ENCODE results near the gene PRKAG1. TPM values are rescaled to one million over a fixed set of nuclear protein-coding genes. Genes with fewer than 3 reads are reported as not detected.
A peak's percentile ranks its signal among the peaks of the same experiment; 100 is the strongest.

The PRKAG1 gene
- polyA plus RNA-seq, 3 donors: 35.9 to 58.9 (median 50.1) TPM

DNA sequence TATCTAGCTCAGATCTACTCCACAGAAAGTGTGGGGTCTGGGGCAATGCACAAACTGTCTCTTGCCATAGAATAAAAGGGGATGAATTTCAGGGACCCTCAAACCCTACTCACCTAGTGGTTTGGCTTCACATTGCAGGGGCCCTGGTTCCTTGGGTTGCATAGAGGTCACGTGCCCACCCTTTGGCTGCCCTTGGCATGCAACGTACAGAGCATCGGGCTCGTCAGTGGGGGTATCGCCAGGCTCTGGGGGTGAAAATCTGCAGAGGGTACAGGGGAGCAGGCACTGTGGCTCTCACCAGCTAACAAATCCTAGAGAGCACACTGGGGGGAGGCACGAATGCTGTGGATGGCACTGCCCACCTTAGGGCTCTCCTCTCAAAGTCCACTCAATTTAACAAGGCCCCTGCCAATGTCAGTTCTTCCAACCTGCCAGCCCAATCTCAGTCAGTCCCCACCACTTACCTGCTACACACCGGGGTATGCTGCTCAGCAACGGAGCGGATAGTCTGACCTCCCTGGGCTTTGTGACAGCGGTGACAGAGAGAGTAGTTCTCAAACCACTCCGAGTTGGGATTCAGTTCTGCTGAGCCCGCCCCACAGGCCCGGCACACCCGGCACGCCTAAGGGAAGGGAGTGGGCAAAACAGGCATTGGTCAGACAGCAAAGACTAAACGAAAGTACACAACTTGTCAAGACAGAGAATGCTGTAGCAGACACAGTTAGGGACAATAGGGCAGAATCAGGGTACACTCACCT lies 34.1 kb upstream of the PRKAG1 start:
- H3K27ac ChIP-seq (ENCODE audit: low read depth in 1 of 2, low read length in 2 of 2): no peak overlapping the region
- DNase-seq: no peak
- intact Hi-C loops (cut with micrococcal nuclease): no loop called here
- H3K9me3 ChIP-seq (replicated peaks in 1 of 2; ENCODE audit: control insufficient read depth in 1 of 2, insufficient read depth in 1 of 2, low read length in 2 of 2): no peaks in the 10 kb centered on the region
- H3K4me3 ChIP-seq (replicated peaks in 1 of 3; ENCODE audit: low read depth in 2 of 3, low read length in 3 of 3): no peak overlapping the region
- H3K36me3 ChIP-seq (replicated peaks in 1 of 2; ENCODE audit: control insufficient read depth in 1 of 2, insufficient read depth in 2 of 2, low read length in 2 of 2): peaks cover 73 to 78% of the 10 kb centered on the region in 2 donors
- H3K27ac Mint-ChIP-seq: peak overlapping the region in 3 of 7 donors; percentile 53 to 78 (median 68)
- WGBS (ENCODE audit: insufficient coverage): 94% methylated on average over 10 of the region's 16 CpGs
- H3K4me2 ChIP-seq (replicated peaks; ENCODE audit: extremely low read depth, low read length, poor library complexity, severe bottlenecking): no peak overlapping the region
- peaks cover 77% of the 10 kb centered on the region for H3K79me2 ChIP-seq (ENCODE audit: insufficient read depth, low read length)
- peaks cover 97% of the 10 kb centered on the region for H4K20me1 ChIP-seq (ENCODE audit: insufficient read depth, low read length)
- H2AFZ ChIP-seq (ENCODE audit: insufficient read depth, low read depth, low read length, poor library complexity, severe bottlenecking): no peak overlapping the region
- no peak overlapping the region for H3K4me3 Mint-ChIP-seq
- H3K36me3 Mint-ChIP-seq: peaks cover 74 to 86% of the 10 kb centered on the region in 2 donors
- no peak overlapping the region for H3K9ac ChIP-seq (ENCODE audit: insufficient read depth, low read length, poor library complexity, severe bottlenecking)
- TF ChIP-seq, protein P1, sequence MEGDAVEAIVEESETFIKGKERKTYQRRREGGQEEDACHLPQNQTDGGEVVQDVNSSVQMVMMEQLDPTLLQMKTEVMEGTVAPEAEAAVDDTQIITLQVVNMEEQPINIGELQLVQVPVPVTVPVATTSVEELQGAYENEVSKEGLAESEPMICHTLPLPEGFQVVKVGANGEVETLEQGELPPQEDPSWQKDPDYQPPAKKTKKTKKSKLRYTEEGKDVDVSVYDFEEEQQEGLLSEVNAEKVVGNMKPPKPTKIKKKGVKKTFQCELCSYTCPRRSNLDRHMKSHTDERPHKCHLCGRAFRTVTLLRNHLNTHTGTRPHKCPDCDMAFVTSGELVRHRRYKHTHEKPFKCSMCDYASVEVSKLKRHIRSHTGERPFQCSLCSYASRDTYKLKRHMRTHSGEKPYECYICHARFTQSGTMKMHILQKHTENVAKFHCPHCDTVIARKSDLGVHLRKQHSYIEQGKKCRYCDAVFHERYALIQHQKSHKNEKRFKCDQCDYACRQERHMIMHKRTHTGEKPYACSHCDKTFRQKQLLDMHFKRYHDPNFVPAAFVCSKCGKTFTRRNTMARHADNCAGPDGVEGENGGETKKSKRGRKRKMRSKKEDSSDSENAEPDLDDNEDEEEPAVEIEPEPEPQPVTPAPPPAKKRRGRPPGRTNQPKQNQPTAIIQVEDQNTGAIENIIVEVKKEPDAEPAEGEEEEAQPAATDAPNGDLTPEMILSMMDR (IDR thresholded peaks at IDR 0.05): no peak
- H3K4me1 ChIP-seq (ENCODE audit: control insufficient read depth in 1 of 2, insufficient read depth in 2 of 2, low read length in 2 of 2): peaks cover 23 to 24% of the 10 kb centered on the region in 2 donors
- H3K27me3 ChIP-seq (ENCODE audit: control insufficient read depth in 2 of 2, insufficient read depth in 2 of 2, low read length in 2 of 2): no peaks in the 10 kb centered on the region
- peaks cover 0 to 3% (median 0%) of the 10 kb centered on the region in 3 donors for H3K27me3 Mint-ChIP-seq (ENCODE audit: low read depth in 3 of 3)
- no peaks in the 10 kb centered on the region for H3K9me3 Mint-ChIP-seq
- peaks cover 30% of the 10 kb centered on the region for H3K4me1 Mint-ChIP-seq

DNA sequence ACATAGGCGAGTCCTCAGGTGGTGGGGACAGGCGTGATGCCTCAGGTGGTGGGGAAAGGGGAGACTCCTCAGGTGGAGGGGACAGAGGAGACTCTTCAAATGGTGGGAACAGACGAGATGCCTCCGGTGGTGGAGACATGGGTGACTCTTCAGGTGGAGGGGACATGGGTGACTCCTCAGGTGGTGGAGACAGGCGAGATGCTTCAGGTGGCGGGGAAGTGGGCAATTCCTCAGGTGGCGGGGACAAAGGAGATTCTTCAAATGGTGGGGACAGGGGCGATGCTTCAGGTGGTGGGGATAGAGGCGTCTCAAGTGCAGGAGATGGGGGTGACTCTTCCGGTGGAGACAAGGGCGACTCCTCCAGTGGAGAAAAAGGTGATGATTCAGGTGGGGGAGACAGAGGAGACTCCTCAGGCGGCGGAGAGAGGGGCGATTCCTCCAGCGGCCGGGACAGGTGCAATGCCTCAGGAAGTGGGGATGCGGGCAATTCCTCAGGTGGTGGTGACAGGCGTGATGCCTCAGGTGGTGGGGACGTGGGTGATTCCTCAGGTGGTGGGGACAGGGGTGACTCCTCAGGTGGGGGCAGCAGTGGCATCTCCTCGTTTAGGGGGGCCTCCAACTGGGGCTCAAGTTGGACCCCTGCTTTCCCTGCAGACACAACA lies 33.3 kb upstream of the PRKAG1 start:
- Histone ChIP-seq H3K9me3 (replicated peaks in 1 of 2; ENCODE audit: control insufficient read depth in 1 of 2, insufficient read depth in 1 of 2, low read length in 2 of 2) (no peaks in the 10 kb centered on the region), H3K36me3 (replicated peaks in 1 of 2; ENCODE audit: control insufficient read depth in 1 of 2, insufficient read depth in 2 of 2, low read length in 2 of 2) (peaks cover 80 to 85% of the 10 kb centered on the region in 2 donors), H3K4me3 (replicated peaks in 1 of 3; ENCODE audit: low read depth in 2 of 3, low read length in 3 of 3) (no peak overlapping the region), H3K4me2 (replicated peaks; ENCODE audit: extremely low read depth, low read length, poor library complexity, severe bottlenecking) (no peak overlapping the region), H3K79me2 (ENCODE audit: insufficient read depth, low read length) (peaks cover 69% of the 10 kb centered on the region), H3K27ac (ENCODE audit: low read depth in 1 of 2, low read length in 2 of 2) (no peak overlapping the region), H2AFZ (ENCODE audit: insufficient read depth, low read depth, low read length, poor library complexity, severe bottlenecking) (no peak overlapping the region), H4K20me1 (ENCODE audit: insufficient read depth, low read length) (peaks cover 98% of the 10 kb centered on the region), H3K4me1 (ENCODE audit: control insufficient read depth in 1 of 2, insufficient read depth in 2 of 2, low read length in 2 of 2) (peaks cover 16 to 17% of the 10 kb centered on the region in 2 donors), H3K9ac (ENCODE audit: insufficient read depth, low read length, poor library complexity, severe bottlenecking) (no peak overlapping the region), H3K27me3 (ENCODE audit: control insufficient read depth in 2 of 2, insufficient read depth in 2 of 2, low read length in 2 of 2) (no peaks in the 10 kb centered on the region)
- over 99% methylated on average over 18 of the region's 20 CpGs for WGBS (ENCODE audit: insufficient coverage)
- DNase-seq: no peak
- intact Hi-C loops (cut with micrococcal nuclease): no loop called here
- Mint-ChIP-seq H3K27me3 (ENCODE audit: low read depth in 3 of 3) (peaks cover 0 to 3% (median 0%) of the 10 kb centered on the region in 3 donors), H3K4me3 (no peak overlapping the region), H3K9me3 (no peaks in the 10 kb centered on the region), H3K4me1 (peaks cover 23% of the 10 kb centered on the region), H3K36me3 (peaks cover 80 to 89% of the 10 kb centered on the region in 2 donors), H3K27ac (peak overlapping the region in 2 of 7 donors; percentile 0 to 68)
- TF ChIP-seq, protein P1 (IDR thresholded peaks at IDR 0.05): no peak
